Brain microvascular endothelial cell (primary cell): ENCODE results near the gene KLHL35.

Experiments
- DNase-seq: peaks from one replicate; pipeline ENCODE4 v3.0.0-alpha.2; 2020
- H3K27ac ChIP-seq: fragments of 250-450 bp; sonication (Bioruptor Pico); 2 replicates; pipeline ENCODE4 v1.5.1; 2020; ENCODE audit warnings: mild to moderate bottlenecking, moderate library complexity
- H3K27me3 ChIP-seq: fragments of 250-450 bp; sonication (Bioruptor Pico); replicated peaks from 2 replicates; pipeline ENCODE4 v1.5.1; 2020; ENCODE audit warnings: mild to moderate bottlenecking
- H3K36me3 ChIP-seq: fragments of 250-450 bp; sonication (Bioruptor Pico); replicated peaks from 2 replicates; pipeline ENCODE4 v1.5.1; 2020; ENCODE audit warnings: mild to moderate bottlenecking
- H3K4me3 ChIP-seq: 2 replicates; pipeline ENCODE4 v1.5.1; 2011; ENCODE audit warnings: low read depth, mild to moderate bottlenecking, control low read depth, low read length, moderate library complexity
- CTCF ChIP-seq: IDR thresholded peaks from 2 replicates; pipeline ENCODE4 v1.5.1; 2011; ENCODE audit warnings: low read depth, mild to moderate bottlenecking, moderate library complexity, low read length, control low read depth, inconsistent platforms; ENCODE audit errors: missing control alignments
- in situ Hi-C: cut with HindIII; loops from 2 replicates; pipeline ENCODE4 v1.10.0; 2017; ENCODE audit warnings: low sequenced_read_pairs, low pct_ligation_motif_present

KLHL35 gene

GRCh38 chr11:75474240-75474639 is 41.2 kb upstream of the KLHL35 start:
- no peaks in the 10 kb centered on the region for H3K36me3 ChIP-seq
- DNase-seq = no peak
- no peak for TF ChIP-seq CTCF
- in situ Hi-C loops = no loop called here
- no peak overlapping the region for H3K4me3 ChIP-seq
- no peak overlapping the region for H3K27ac ChIP-seq
- H3K27me3 ChIP-seq = no peaks in the 10 kb centered on the region

GRCh38 chr11:75473684-75474083 is 40.7 kb upstream of the KLHL35 start:
- no peak for TF ChIP-seq CTCF
- in situ Hi-C loops = no loop called here
- H3K36me3 ChIP-seq = no peaks in the 10 kb centered on the region
- H3K4me3 ChIP-seq = no peak overlapping the region
- no peaks in the 10 kb centered on the region for H3K27me3 ChIP-seq
- H3K27ac ChIP-seq = no peak overlapping the region
- DNase-seq = no peak

- no peak for TF ChIP-seq CTCF
- Histone ChIP-seq H3K36me3 (no peaks in the 10 kb centered on the region), H3K27ac (no peak overlapping the region), H3K4me3 (no peak overlapping the region), H3K27me3 (no peaks in the 10 kb centered on the region)
- in situ Hi-C loops = no loop called here
- no peak for DNase-seq
Observed at GRCh38 chr11:75472081-75472732, 39.2 kb upstream of the KLHL35 start.

GRCh38 chr11:75471176-75471973 is 38.4 kb upstream of the KLHL35 start:
- no peak for DNase-seq
- in situ Hi-C loops = no loop called here
- Histone ChIP-seq H3K27me3 (no peaks in the 10 kb centered on the region), H3K36me3 (no peaks in the 10 kb centered on the region), H3K27ac (no peak overlapping the region), H3K4me3 (no peak overlapping the region)
- no peak for TF ChIP-seq CTCF

GRCh38 chr11:75470476-75471080 is 37.6 kb upstream of the KLHL35 start:
- Histone ChIP-seq H3K27ac (no peak overlapping the region), H3K36me3 (no peaks in the 10 kb centered on the region), H3K4me3 (no peak overlapping the region), H3K27me3 (no peaks in the 10 kb centered on the region)
- DNase-seq = no peak
- in situ Hi-C loops = no loop called here
- TF ChIP-seq CTCF = no peak
